PFSK-1 (cell line): ENCODE results near the gene RNF223.

ENCODE experiments used
- POLR2AphosphoS5 ChIP-seq: IDR thresholded peaks from 2 replicates; pipeline ENCODE4 v1.6.1; 2012; ENCODE audit warnings: low read depth, mild to moderate bottlenecking, control low read depth, low read length, moderate library complexity
- SIN3A ChIP-seq: IDR thresholded peaks from 2 replicates; pipeline ENCODE4 v1.6.1; 2012; ENCODE audit warnings: mild to moderate bottlenecking, low read length, moderate library complexity, borderline replicate concordance; ENCODE audit not compliant: insufficient read depth
- TF ChIP-seq, protein P1 (sequence below), 2 experiments: IDR thresholded peaks; 2 replicates each; pipeline versions ENCODE4 v1.6.1 to v1.8.0; 2011 to 2012; ENCODE audit warnings: low read depth in 2 of 2, low read length in 2 of 2, control low read depth in 1 of 2, inconsistent platforms in 1 of 2, mild to moderate bottlenecking in 1 of 2, moderate library complexity in 1 of 2; ENCODE audit not compliant: insufficient read depth in 1 of 2

DNA sequence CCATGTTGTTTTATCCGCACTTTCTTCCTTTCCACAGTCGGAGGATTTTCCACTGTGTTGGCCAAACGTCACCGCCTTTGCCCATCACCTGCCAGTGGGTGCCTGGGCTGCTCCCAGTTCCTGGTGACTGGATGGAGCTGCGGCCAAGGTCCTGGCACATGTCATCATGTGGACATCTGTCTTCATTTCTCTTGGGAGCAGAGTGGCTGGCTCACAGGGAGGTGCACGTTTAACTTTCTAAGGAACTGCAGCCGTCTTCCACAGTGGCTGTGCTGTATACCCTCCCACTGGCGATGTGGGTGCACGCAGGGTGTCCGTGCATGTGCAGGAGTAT, 19.5 kb upstream of the RNF223 start:
- TF ChIP-seq POLR2AphosphoS5, result no peak
- TF ChIP-seq, protein P1, sequence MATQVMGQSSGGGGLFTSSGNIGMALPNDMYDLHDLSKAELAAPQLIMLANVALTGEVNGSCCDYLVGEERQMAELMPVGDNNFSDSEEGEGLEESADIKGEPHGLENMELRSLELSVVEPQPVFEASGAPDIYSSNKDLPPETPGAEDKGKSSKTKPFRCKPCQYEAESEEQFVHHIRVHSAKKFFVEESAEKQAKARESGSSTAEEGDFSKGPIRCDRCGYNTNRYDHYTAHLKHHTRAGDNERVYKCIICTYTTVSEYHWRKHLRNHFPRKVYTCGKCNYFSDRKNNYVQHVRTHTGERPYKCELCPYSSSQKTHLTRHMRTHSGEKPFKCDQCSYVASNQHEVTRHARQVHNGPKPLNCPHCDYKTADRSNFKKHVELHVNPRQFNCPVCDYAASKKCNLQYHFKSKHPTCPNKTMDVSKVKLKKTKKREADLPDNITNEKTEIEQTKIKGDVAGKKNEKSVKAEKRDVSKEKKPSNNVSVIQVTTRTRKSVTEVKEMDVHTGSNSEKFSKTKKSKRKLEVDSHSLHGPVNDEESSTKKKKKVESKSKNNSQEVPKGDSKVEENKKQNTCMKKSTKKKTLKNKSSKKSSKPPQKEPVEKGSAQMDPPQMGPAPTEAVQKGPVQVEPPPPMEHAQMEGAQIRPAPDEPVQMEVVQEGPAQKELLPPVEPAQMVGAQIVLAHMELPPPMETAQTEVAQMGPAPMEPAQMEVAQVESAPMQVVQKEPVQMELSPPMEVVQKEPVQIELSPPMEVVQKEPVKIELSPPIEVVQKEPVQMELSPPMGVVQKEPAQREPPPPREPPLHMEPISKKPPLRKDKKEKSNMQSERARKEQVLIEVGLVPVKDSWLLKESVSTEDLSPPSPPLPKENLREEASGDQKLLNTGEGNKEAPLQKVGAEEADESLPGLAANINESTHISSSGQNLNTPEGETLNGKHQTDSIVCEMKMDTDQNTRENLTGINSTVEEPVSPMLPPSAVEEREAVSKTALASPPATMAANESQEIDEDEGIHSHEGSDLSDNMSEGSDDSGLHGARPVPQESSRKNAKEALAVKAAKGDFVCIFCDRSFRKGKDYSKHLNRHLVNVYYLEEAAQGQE (IDR thresholded peaks at IDR 0.05; ENCODE audit: insufficient read depth in 1 of 2, low read depth in 2 of 2, low read length in 2 of 2), result no peak
- TF ChIP-seq SIN3A, result no peak
